ENCODE data around the gene DOCK2.
"Not testable (repeated sequence)": the region's sequence is repeated elsewhere in the genome, so short reads cannot be mapped to it uniquely, and the experiment has no call there.

DOCK2 gene

GRCh38 chr5:169637085-169637548, at the start of gene DOCK2:
DOCK2 (plus strand) TSS chr5:169637275; CDS start chr5:169637327, 52 bp downstream.
- peak; percentile 59 to 63 for DNase-seq (ENCODE audit: low read depth in 2 of 2)

- no peak for DNase-seq (ENCODE audit: low read depth in 2 of 2)
Measured at GRCh38 chr5:169590602-169591001, 46.5 kb upstream of the DOCK2 start.

GRCh38 chr5:169591636-169592035, 45.4 kb upstream of the DOCK2 start:
- no peak for DNase-seq (ENCODE audit: low read depth in 2 of 2)

GRCh38 chr5:169592937-169593650, 44.0 kb upstream of the DOCK2 start:
- DNase-seq (ENCODE audit: low read depth in 2 of 2): no peak

- DNase-seq (ENCODE audit: low read depth in 2 of 2): no peak
Measured at GRCh38 chr5:169595172-169595820, 41.8 kb upstream of the DOCK2 start.

GRCh38 chr5:169599451-169599850, 37.6 kb upstream of the DOCK2 start:
- no peak for DNase-seq (ENCODE audit: low read depth in 2 of 2)

- no peak for DNase-seq (ENCODE audit: low read depth in 2 of 2)
Measured at GRCh38 chr5:169602535-169602934, 34.5 kb upstream of the DOCK2 start.

- DNase-seq (ENCODE audit: low read depth in 2 of 2): no peak
Measured at GRCh38 chr5:169606279-169606678, 30.8 kb upstream of the DOCK2 start.

- DNase-seq (ENCODE audit: low read depth in 2 of 2): no peak
Measured at GRCh38 chr5:169607882-169608281, 29.2 kb upstream of the DOCK2 start.

GRCh38 chr5:169609716-169610115, 27.4 kb upstream of the DOCK2 start:
- DNase-seq (ENCODE audit: low read depth in 2 of 2): no peak

GRCh38 chr5:169610606-169611005, 26.5 kb upstream of the DOCK2 start:
- no peak for DNase-seq (ENCODE audit: low read depth in 2 of 2)

GRCh38 chr5:169615561-169615960, 21.5 kb upstream of the DOCK2 start:
- no peak for DNase-seq (ENCODE audit: low read depth in 2 of 2)

GRCh38 chr5:169624307-169624706, 12.8 kb upstream of the DOCK2 start:
- not testable (repeated sequence) for DNase-seq (ENCODE audit: low read depth in 2 of 2)

GRCh38 chr5:169626779-169627178, 10.3 kb upstream of the DOCK2 start:
- no peak for DNase-seq (ENCODE audit: low read depth in 2 of 2)

- DNase-seq (ENCODE audit: low read depth in 2 of 2): no peak
Measured at GRCh38 chr5:169627551-169627950, 9.5 kb upstream of the DOCK2 start.

GRCh38 chr5:169628892-169629291, 8.2 kb upstream of the DOCK2 start:
- DNase-seq (ENCODE audit: low read depth in 2 of 2): no peak

GRCh38 chr5:169629847-169630548, 7.1 kb upstream of the DOCK2 start:
- DNase-seq (ENCODE audit: low read depth in 2 of 2): no peak

GRCh38 chr5:169631360-169631759, 5.7 kb upstream of the DOCK2 start:
- no peak for DNase-seq (ENCODE audit: low read depth in 2 of 2)

- DNase-seq (ENCODE audit: low read depth in 2 of 2): no peak
Measured at GRCh38 chr5:169632946-169633345, 4.1 kb upstream of the DOCK2 start.

- DNase-seq (ENCODE audit: low read depth in 2 of 2): no peak
Measured at GRCh38 chr5:169634606-169635005, 2.5 kb upstream of the DOCK2 start.

GRCh38 chr5:169635936-169636335, 1.1 kb upstream of the DOCK2 start:
- DNase-seq (ENCODE audit: low read depth in 2 of 2): no peak

GRCh38 chr5:169636477-169637084, 494 bp upstream of the DOCK2 start:
- no peak for DNase-seq (ENCODE audit: low read depth in 2 of 2)
